HepG2 (cell line): ENCODE results near the gene CT45A7.
"Not testable (repeated sequence)": the region's sequence is repeated elsewhere in the genome, so short reads cannot be mapped to it uniquely, and the experiment has no call there.

Experiments used
- EHMT2 ChIP-seq: fragments of 200-600 bp; sonication (generic); IDR thresholded peaks from 2 replicates; pipeline ENCODE4 v1.7.0; 2017; ENCODE audit warnings: antibody characterized with exemption, low read depth, low read length, borderline replicate concordance
- EP300 ChIP-seq, 3 experiments: sonication (generic) in 1 of 3; formaldehyde crosslinking in 1 of 3; IDR thresholded peaks; 2 replicates each; pipeline versions ENCODE4 v1.5.1 to v1.6.1; 2011 to 2020; ENCODE audit warnings: low read depth in 2 of 3, low read length in 2 of 3, borderline replicate concordance in 1 of 3, improper control_type of control experiment in 1 of 3, mild to moderate bottlenecking in 1 of 3, missing genetic modification reagents in 1 of 3, moderate library complexity in 1 of 3
- FOXM1 ChIP-seq: sonication (generic); formaldehyde crosslinking; IDR thresholded peaks from 2 replicates; pipeline ENCODE4 v1.5.0; 2020; ENCODE audit warnings: missing genetic modification reagents
- JUNB ChIP-seq: sonication (generic); formaldehyde crosslinking; IDR thresholded peaks from 2 replicates; pipeline ENCODE4 v1.8.0; 2022; ENCODE audit warnings: missing genetic modification reagents, mild to moderate bottlenecking, borderline replicate concordance
- KDM1A ChIP-seq: IDR thresholded peaks from 2 replicates; pipeline ENCODE4 v1.6.1; 2016; ENCODE audit warnings: missing compliant biosample characterization
- MAZ ChIP-seq, 2 experiments: sonication (generic) in 1 of 2; formaldehyde crosslinking in 1 of 2; IDR thresholded peaks; 2 replicates each; pipeline versions ENCODE4 v1.5.0 to v1.6.1; 2012 to 2020; ENCODE audit warnings: low read depth in 2 of 2, mild to moderate bottlenecking in 2 of 2, borderline replicate concordance in 1 of 2, improper control_type of control experiment in 1 of 2, low read length in 1 of 2, missing genetic modification reagents in 1 of 2, moderate library complexity in 1 of 2
- MXI1 ChIP-seq: IDR thresholded peaks from 3 replicates; pipeline ENCODE4 v1.6.1; 2012; ENCODE audit warnings: low read depth, low read length, inconsistent platforms, borderline replicate concordance
- NFATC3 ChIP-seq: sonication (generic); formaldehyde crosslinking; IDR thresholded peaks from 2 replicates; pipeline ENCODE4 v1.5.1; 2020; ENCODE audit warnings: mild to moderate bottlenecking, missing genetic modification reagents
- POLR2A ChIP-seq, 2 experiments: IDR thresholded peaks; 2 replicates each; pipeline ENCODE4 v1.6.1; 2011; ENCODE audit warnings: low read depth in 2 of 2, low read length in 2 of 2, mild to moderate bottlenecking in 1 of 2, moderate library complexity in 1 of 2; ENCODE audit not compliant: insufficient read depth in 1 of 2
- ZNF563 ChIP-seq: sonication (generic); formaldehyde crosslinking; IDR thresholded peaks from 2 replicates; pipeline ENCODE4 v1.8.0; 2022; ENCODE audit warnings: mild to moderate bottlenecking, moderate library complexity, missing genetic modification reagents
- TF ChIP-seq, protein P1 (sequence below): sonication (generic); formaldehyde crosslinking; IDR thresholded peaks from 2 replicates; pipeline ENCODE4 v1.4.0; 2020; ENCODE audit warnings: missing genetic modification reagents
- TF ChIP-seq, protein P2 (sequence below): IDR thresholded peaks from 2 replicates; pipeline ENCODE4 v1.6.1; 2016; ENCODE audit warnings: mild to moderate bottlenecking

DNA sequence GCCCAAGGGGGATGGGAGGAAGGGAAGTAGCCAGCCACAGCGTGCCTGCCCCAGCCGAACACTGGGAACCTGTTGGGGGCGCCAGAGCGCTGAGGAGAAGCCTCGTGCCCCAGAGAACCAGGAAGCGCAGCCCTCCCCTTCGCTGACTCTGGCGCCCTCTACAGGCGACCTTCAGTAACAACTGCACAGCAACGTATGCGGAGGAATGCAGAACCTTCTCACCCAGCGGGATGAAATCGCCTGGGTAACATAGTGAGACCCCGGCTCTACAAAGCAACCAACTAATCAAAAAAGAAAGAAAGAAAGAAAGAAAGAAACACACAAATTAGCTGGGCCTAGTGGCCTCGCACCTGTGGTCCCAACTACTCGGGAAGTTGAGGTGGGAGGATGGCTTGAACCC lies 34.4 kb downstream of the CT45A7 start, which contains the start of gene CT45A6:
- TF ChIP-seq, protein P1, sequence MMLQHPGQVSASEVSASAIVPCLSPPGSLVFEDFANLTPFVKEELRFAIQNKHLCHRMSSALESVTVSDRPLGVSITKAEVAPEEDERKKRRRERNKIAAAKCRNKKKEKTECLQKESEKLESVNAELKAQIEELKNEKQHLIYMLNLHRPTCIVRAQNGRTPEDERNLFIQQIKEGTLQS (CRISPR knock-in tag) = not testable (repeated sequence)
- TF ChIP-seq JUNB (CRISPR knock-in tag); KDM1A (CRISPR knock-in tag); NFATC3 (CRISPR knock-in tag); FOXM1 (CRISPR knock-in tag); EHMT2; MAZ (IDR thresholded peaks at IDR 0.05; ENCODE audit: borderline replicate concordance, low read depth, low read length); MAZ (CRISPR knock-in tag; IDR thresholded peaks at IDR 0.05; ENCODE audit: low read depth); EP300 (IDR thresholded peaks at IDR 0.05; ENCODE audit: low read depth in 2 of 2, low read length in 2 of 2); EP300 (CRISPR knock-in tag; IDR thresholded peaks at IDR 0.05; ENCODE audit: borderline replicate concordance); ZNF563 (CRISPR knock-in tag); MXI1; POLR2A (IDR thresholded peaks at IDR 0.05; ENCODE audit: insufficient read depth in 1 of 2, low read depth in 2 of 2, low read length in 2 of 2): not testable (repeated sequence)
- TF ChIP-seq, protein P2, sequence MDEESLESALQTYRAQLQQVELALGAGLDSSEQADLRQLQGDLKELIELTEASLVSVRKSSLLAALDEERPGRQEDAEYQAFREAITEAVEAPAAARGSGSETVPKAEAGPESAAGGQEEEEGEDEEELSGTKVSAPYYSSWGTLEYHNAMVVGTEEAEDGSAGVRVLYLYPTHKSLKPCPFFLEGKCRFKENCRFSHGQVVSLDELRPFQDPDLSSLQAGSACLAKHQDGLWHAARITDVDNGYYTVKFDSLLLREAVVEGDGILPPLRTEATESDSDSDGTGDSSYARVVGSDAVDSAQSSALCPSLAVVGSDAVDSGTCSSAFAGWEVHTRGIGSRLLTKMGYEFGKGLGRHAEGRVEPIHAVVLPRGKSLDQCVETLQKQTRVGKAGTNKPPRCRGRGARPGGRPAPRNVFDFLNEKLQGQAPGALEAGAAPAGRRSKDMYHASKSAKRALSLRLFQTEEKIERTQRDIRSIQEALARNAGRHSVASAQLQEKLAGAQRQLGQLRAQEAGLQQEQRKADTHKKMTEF (CRISPR knock-in tag) = not testable (repeated sequence)
